Parathyroid adenoma (tissue), 2 donors: ENCODE data around the gene CFAP54.

Experiments used
- H2AFZ ChIP-seq: fragments of 300-600 bp; sonication (generic); one replicate; pipeline ENCODE4 v1.7.0; 2017; ENCODE audit warnings: antibody characterized with exemption, mild to moderate bottlenecking
- H3K27ac ChIP-seq: fragments of 300-600 bp; sonication (generic); one replicate; pipeline ENCODE4 v1.7.0; 2017
- H3K27me3 ChIP-seq: fragments of 300-600 bp; sonication (generic); one replicate; pipeline ENCODE4 v1.7.0; 2017; ENCODE audit warnings: low read length; ENCODE audit not compliant: control insufficient read depth, insufficient read depth
- H3K36me3 ChIP-seq: fragments of 300-600 bp; sonication (generic); one replicate; pipeline ENCODE4 v1.7.0; 2017; ENCODE audit warnings: low read length; ENCODE audit not compliant: control insufficient read depth, insufficient read depth
- H3K4me1 ChIP-seq: fragments of 300-600 bp; sonication (generic); one replicate; pipeline ENCODE4 v1.7.0; 2017; ENCODE audit warnings: control low read depth
- H3K4me2 ChIP-seq: fragments of 300-600 bp; sonication (generic); one replicate; pipeline ENCODE4 v1.7.0; 2017; ENCODE audit warnings: low read length
- H3K4me3 ChIP-seq: fragments of 300-600 bp; sonication (generic); one replicate; pipeline ENCODE4 v1.7.0; 2017; ENCODE audit warnings: low read depth, low read length
- H3K79me2 ChIP-seq: fragments of 300-600 bp; sonication (generic); one replicate; pipeline ENCODE4 v1.7.0; 2017; ENCODE audit warnings: control low read depth
- H3K9ac ChIP-seq: fragments of 300-600 bp; sonication (generic); one replicate; pipeline ENCODE4 v1.7.0; 2017; ENCODE audit warnings: mild to moderate bottlenecking
- H3K9me3 ChIP-seq: fragments of 300-600 bp; sonication (generic); one replicate; pipeline ENCODE4 v1.7.0; 2017; ENCODE audit warnings: low read length; ENCODE audit not compliant: control insufficient read depth
- CTCF ChIP-seq: fragments of 300-600 bp; sonication (generic); IDR thresholded peaks from one replicate; pipeline ENCODE4 v1.7.0; 2017; ENCODE audit warnings: antibody characterized with exemption, mild to moderate bottlenecking
- donor health status: primary hyperparathyroidism.

The CFAP54 gene

GRCh38 chr12:96766232-96766631 is 276.9 kb downstream of the CFAP54 start:
- no peak overlapping the region for H3K9ac ChIP-seq
- H2AFZ ChIP-seq: no peak overlapping the region
- H3K4me3 ChIP-seq: no peak overlapping the region
- H3K27me3 ChIP-seq: no peaks in the 10 kb centered on the region
- no peak for TF ChIP-seq CTCF
- no peak overlapping the region for H3K27ac ChIP-seq
- H3K9me3 ChIP-seq: no peaks in the 10 kb centered on the region
- H3K4me1 ChIP-seq: no peaks in the 10 kb centered on the region
- H3K79me2 ChIP-seq: no peaks in the 10 kb centered on the region
- no peaks in the 10 kb centered on the region for H3K36me3 ChIP-seq
- H3K4me2 ChIP-seq: no peak overlapping the region

- no peak for TF ChIP-seq CTCF
- no peak overlapping the region for H3K4me3 ChIP-seq
- H3K9me3 ChIP-seq: no peaks in the 10 kb centered on the region
- no peak overlapping the region for H3K9ac ChIP-seq
- H3K27ac ChIP-seq: no peak overlapping the region
- no peaks in the 10 kb centered on the region for H3K27me3 ChIP-seq
- H3K79me2 ChIP-seq: no peaks in the 10 kb centered on the region
- H2AFZ ChIP-seq: no peak overlapping the region
- no peaks in the 10 kb centered on the region for H3K4me1 ChIP-seq
- no peak overlapping the region for H3K4me2 ChIP-seq
- H3K36me3 ChIP-seq: no peaks in the 10 kb centered on the region
Observed at GRCh38 chr12:96769400-96769799, 280.0 kb downstream of the CFAP54 start.

- no peak for TF ChIP-seq CTCF
- H3K79me2 ChIP-seq: no peaks in the 10 kb centered on the region
- H3K9me3 ChIP-seq: no peaks in the 10 kb centered on the region
- no peaks in the 10 kb centered on the region for H3K27me3 ChIP-seq
- no peak overlapping the region for H3K9ac ChIP-seq
- H3K36me3 ChIP-seq: no peaks in the 10 kb centered on the region
- H3K4me2 ChIP-seq: no peak overlapping the region
- no peaks in the 10 kb centered on the region for H3K4me1 ChIP-seq
- no peak overlapping the region for H3K4me3 ChIP-seq
- no peak overlapping the region for H3K27ac ChIP-seq
- H2AFZ ChIP-seq: no peak overlapping the region
Observed at GRCh38 chr12:96770219-96771102, 281.1 kb downstream of the CFAP54 start.

- Histone ChIP-seq H3K9me3 (no peaks in the 10 kb centered on the region), H3K27ac (no peak overlapping the region), H3K79me2 (no peaks in the 10 kb centered on the region), H3K4me1 (no peaks in the 10 kb centered on the region), H3K4me3 (no peak overlapping the region), H3K27me3 (no peaks in the 10 kb centered on the region), H3K36me3 (no peaks in the 10 kb centered on the region), H3K9ac (no peak overlapping the region), H3K4me2 (no peak overlapping the region), H2AFZ (no peak overlapping the region)
- no peak for TF ChIP-seq CTCF
Observed at GRCh38 chr12:96773031-96773430, 283.7 kb downstream of the CFAP54 start.
